ENCODE measurements around the gene FBLN1.

DNA sequence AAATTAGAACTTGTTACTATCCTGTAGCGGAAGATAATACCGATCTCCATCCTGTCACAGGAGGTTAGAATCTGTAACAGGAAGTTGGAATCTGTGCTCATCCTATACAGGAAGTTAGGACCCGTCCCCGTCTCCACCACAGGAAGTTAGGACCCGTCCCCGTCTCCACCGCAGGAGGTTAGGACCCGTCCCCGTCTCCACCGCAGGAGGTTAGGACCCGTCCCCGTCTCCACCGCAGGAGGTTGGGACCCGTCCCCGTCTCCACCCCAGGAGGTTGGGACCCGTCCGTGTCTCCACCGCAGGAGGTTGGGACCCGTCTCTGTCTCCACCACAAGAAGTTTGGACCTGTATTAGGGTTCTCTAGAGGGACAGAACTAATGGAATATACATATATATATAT, 52.2 kb downstream of the FBLN1 start:
- TF ChIP-seq, protein P1, sequence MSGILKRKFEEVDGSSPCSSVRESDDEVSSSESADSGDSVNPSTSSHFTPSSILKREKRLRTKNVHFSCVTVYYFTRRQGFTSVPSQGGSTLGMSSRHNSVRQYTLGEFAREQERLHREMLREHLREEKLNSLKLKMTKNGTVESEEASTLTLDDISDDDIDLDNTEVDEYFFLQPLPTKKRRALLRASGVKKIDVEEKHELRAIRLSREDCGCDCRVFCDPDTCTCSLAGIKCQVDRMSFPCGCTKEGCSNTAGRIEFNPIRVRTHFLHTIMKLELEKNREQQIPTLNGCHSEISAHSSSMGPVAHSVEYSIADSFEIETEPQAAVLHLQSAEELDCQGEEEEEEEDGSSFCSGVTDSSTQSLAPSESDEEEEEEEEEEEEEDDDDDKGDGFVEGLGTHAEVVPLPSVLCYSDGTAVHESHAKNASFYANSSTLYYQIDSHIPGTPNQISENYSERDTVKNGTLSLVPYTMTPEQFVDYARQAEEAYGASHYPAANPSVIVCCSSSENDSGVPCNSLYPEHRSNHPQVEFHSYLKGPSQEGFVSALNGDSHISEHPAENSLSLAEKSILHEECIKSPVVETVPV (CRISPR knock-in tag; IDR thresholded peaks at IDR 0.05) = no peak
- TF ChIP-seq, protein P2, sequence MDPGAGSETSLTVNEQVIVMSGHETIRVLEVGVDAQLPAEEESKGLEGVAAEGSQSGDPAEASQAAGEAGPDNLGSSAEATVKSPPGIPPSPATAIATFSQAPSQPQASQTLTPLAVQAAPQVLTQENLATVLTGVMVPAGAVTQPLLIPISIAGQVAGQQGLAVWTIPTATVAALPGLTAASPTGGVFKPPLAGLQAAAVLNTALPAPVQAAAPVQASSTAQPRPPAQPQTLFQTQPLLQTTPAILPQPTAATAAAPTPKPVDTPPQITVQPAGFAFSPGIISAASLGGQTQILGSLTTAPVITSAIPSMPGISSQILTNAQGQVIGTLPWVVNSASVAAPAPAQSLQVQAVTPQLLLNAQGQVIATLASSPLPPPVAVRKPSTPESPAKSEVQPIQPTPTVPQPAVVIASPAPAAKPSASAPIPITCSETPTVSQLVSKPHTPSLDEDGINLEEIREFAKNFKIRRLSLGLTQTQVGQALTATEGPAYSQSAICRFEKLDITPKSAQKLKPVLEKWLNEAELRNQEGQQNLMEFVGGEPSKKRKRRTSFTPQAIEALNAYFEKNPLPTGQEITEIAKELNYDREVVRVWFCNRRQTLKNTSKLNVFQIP (CRISPR knock-in tag; IDR thresholded peaks at IDR 0.05; ENCODE audit: borderline replicate concordance, low read depth) = no peak
- TF ChIP-seq, protein P3, sequence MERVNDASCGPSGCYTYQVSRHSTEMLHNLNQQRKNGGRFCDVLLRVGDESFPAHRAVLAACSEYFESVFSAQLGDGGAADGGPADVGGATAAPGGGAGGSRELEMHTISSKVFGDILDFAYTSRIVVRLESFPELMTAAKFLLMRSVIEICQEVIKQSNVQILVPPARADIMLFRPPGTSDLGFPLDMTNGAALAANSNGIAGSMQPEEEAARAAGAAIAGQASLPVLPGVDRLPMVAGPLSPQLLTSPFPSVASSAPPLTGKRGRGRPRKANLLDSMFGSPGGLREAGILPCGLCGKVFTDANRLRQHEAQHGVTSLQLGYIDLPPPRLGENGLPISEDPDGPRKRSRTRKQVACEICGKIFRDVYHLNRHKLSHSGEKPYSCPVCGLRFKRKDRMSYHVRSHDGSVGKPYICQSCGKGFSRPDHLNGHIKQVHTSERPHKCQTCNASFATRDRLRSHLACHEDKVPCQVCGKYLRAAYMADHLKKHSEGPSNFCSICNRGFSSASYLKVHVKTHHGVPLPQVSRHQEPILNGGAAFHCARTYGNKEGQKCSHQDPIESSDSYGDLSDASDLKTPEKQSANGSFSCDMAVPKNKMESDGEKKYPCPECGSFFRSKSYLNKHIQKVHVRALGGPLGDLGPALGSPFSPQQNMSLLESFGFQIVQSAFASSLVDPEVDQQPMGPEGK (CRISPR knock-in tag; IDR thresholded peaks at IDR 0.05; ENCODE audit: borderline replicate concordance) = no peak
